ENCODE data around the gene TMEM132C.

The TMEM132C gene

DNA sequence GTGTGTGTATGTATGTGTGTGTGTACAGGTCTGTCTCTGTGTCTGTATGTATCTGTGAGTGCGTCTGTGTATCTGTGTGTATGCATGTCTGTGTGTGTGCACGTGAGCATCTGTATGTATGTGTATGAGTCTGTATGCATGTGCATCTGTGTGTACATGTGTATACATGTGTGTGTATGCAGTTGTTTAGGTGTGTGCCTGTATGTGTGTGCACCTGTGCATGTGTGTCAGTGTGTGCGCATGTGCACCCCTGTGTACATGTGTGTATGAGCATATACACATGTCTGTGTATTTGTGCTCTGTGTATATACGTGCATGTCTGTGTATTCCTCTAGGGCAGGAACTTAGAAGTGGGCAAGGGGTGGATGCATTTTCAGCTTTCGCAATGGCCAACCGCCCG lies 116.0 kb downstream of the TMEM132C start:
- TF ChIP-seq REST (IDR thresholded peaks at IDR 0.05; ENCODE audit: insufficient read depth in 1 of 2, low read depth in 2 of 2, low read length in 2 of 2) (no peak), TAF1 (IDR thresholded peaks at IDR 0.05; ENCODE audit: borderline replicate concordance, insufficient read depth, low read length) (no peak), FOXP2 (optimal IDR thresholded peaks at IDR 0.05; ENCODE audit: borderline replicate concordance, extremely low read depth, extremely low read length, insufficient read depth) (no peak)

DNA sequence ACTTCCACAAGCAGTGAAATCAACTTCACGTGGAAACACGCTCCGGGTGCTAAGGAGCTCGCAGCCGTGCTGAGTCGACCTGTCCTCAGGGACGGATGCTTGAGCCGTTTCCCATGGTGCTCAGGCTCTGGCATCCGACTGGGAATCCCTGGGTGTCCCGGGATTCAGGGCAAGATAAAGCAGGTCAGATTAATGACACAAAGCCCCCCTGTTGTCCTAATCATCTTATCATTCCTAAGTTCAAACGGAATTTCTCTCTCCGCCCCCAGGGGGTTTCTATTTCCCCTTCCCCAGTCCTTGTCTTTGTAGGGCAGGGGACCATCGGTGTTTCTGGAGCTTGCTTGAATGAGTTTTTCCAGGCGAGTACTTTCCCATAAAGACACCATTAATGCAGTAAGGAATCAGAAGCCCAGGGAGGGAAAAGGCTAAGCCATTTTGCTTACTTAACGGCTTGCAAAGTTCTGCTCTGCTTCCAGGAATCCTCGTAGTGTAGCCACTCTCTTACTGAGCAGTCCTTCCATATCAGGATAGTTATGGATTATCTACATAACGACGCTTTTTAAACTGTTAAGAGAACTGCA lies 116.5 kb downstream of the TMEM132C start:
- no peak for TF ChIP-seq FOXP2 (optimal IDR thresholded peaks at IDR 0.05; ENCODE audit: borderline replicate concordance, extremely low read depth, extremely low read length, insufficient read depth)
- TF ChIP-seq POLR2AphosphoS5 (IDR thresholded peaks at IDR 0.05; ENCODE audit: low read depth, low read length), result no peak
- TF ChIP-seq TAF1 (IDR thresholded peaks at IDR 0.05; ENCODE audit: borderline replicate concordance, insufficient read depth, low read length), result no peak
- TF ChIP-seq SIN3A (IDR thresholded peaks at IDR 0.05; ENCODE audit: borderline replicate concordance, insufficient read depth, low read length), result no peak
- TF ChIP-seq REST (IDR thresholded peaks at IDR 0.05; ENCODE audit: insufficient read depth in 1 of 2, low read depth in 2 of 2, low read length in 2 of 2), result no peak

GRCh38 chr12:128385736-128386135 lies 118.8 kb downstream of the TMEM132C start:
- no peak for TF ChIP-seq REST (IDR thresholded peaks at IDR 0.05; ENCODE audit: insufficient read depth in 1 of 2, low read depth in 2 of 2, low read length in 2 of 2)
- no peak for TF ChIP-seq POLR2AphosphoS5 (IDR thresholded peaks at IDR 0.05; ENCODE audit: low read depth, low read length)
- no peak for TF ChIP-seq TAF1 (IDR thresholded peaks at IDR 0.05; ENCODE audit: borderline replicate concordance, insufficient read depth, low read length)
- no peak for TF ChIP-seq SIN3A (IDR thresholded peaks at IDR 0.05; ENCODE audit: borderline replicate concordance, insufficient read depth, low read length)
- no peak for TF ChIP-seq FOXP2 (optimal IDR thresholded peaks at IDR 0.05; ENCODE audit: borderline replicate concordance, extremely low read depth, extremely low read length, insufficient read depth)

DNA sequence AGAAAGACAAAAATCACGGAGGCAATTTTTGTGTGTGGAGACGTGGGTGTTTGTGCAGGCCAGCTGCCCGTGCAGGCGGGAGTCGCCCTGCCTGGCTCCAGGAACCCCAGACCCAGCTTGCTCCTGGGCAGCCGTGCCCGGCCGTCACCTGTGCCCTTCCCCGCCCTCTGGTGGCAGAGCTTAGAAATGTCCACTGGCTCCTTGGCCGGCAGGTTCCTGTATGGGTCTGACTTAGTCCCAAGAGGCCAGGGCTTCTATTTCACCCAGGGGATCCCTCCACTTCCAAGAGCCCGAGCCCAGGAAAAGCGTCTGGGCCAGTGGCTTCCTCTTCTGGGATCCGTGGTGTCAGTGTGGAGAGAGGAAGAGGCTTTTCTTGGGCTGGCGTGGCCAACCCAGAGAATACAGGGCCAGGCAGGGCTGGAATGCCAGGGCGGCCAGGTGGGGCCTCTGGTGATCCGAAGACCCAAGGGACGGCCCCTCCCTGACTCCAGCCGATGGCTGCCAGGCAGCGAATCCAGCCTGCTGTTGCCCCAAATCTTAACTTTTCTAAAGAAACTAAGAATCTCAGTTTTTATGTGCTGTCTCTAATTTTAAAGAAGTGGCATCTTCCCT lies 120.9 kb downstream of the TMEM132C start:
- TF ChIP-seq POLR2AphosphoS5 (IDR thresholded peaks at IDR 0.05; ENCODE audit: low read depth, low read length) (no peak), REST (IDR thresholded peaks at IDR 0.05; ENCODE audit: insufficient read depth in 1 of 2, low read depth in 2 of 2, low read length in 2 of 2) (no peak), SIN3A (IDR thresholded peaks at IDR 0.05; ENCODE audit: borderline replicate concordance, insufficient read depth, low read length) (no peak), TAF1 (IDR thresholded peaks at IDR 0.05; ENCODE audit: borderline replicate concordance, insufficient read depth, low read length) (no peak), FOXP2 (optimal IDR thresholded peaks at IDR 0.05; ENCODE audit: borderline replicate concordance, extremely low read depth, extremely low read length, insufficient read depth) (no peak)
